Right forelimb (tissue), 1 donor: Measurements from ENCODE around the gene SPATA20.

Source experiments
- DNase-seq: peaks from one replicate; pipeline ENCODE4 v3.0.0-alpha.2; 2018

The SPATA20 gene

DNA sequence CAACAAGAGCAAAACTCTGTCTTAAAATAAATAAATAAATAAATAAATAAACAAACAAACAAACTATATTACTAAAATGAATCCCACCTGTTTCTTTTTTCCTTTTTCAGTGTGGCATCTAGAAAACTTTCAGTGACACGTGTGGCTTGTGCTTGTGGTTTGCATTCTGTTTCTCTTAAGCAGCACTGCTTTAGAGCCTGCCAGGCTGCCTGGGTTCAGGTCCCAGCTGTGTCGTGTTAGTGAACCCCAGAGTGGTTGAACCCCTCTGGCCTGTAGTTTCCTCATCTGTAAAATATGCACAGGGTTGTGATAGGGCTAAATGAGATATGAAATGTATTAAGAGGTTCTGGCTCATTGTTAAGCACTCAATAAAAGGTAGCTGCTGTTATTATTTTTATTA, 26.5 kb upstream of the SPATA20 start:
- no peak for DNase-seq

DNA sequence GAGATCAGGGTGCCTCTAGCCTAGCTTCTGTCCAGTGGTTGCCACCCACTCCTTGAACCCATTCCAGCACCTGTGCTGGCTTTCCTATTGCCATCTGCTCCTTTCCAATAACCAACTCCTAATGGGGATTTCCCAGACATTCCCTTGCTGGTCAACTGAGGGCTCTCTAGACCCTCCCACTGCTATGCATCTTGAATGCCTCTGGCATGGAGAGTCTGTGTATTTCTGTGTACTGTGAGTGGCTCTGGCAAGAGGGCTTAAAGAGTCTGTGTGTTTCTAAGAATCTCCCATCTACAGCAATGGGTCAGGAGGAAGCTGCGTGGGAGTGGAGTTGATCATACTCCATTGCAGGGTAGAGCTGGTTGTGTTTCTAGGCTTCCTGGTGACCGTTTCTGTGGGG, 25.5 kb upstream of the SPATA20 start:
- DNase-seq, result no peak

DNA sequence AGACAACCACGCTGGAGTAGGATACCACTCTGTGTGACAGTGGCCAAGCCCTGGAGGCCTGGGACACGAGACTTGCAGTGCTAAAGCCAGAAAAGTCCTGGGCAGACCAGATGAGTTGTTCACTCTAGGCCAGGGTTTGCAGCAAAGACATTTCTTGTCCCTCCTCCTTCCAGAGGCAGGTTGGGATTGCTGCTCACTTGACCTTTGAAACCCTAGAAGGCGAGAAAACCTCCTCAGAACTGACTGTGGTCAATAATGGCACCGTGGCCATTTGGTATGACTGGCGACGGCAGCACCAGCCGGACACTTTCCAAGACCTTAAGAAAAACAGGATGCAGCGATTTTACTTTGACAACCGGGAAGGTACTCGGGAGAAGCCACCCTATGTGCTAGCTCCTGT, 24.2 kb upstream of the SPATA20 start:
- no peak for DNase-seq

DNA sequence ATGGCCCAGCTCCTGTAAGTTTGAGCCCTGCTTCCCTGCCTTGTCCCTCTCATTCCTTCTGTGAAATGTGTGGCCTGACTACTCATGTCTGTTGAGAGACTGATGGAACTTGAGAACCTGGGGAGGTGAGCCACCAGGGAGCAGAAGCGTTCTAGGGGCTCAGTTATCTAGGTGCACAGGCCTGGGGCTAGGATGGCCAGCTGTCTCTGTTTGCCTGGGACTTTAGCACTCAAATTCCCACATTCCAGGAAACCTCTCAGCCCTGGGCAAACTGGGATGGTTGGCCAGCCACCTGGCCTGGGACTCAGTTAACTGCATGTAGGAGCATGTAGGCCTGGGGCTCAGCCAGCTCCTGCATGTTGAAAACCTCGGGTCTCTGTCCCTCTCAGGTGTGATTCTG, 23.8 kb upstream of the SPATA20 start:
- no peak for DNase-seq

DNA sequence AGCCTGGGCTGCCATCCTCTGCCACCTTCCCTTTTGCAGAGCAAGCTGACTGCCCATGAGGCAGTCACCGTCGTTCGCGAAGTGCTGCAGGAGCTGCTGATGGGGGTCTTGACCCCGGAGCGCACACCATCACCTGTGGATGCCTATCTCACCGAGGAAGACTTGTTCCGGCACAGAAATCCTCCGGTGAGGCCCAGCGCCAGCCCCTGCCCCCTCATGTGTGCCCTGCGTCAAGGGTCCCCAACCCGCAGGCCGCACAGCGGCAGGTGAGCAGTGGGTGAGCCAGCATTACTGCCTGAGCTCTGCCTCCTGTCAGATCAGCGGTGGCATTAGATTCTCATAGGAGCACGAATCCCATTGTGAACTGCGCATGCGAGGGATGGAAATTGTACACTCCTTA, 22.1 kb upstream of the SPATA20 start:
- no peak for DNase-seq

DNA sequence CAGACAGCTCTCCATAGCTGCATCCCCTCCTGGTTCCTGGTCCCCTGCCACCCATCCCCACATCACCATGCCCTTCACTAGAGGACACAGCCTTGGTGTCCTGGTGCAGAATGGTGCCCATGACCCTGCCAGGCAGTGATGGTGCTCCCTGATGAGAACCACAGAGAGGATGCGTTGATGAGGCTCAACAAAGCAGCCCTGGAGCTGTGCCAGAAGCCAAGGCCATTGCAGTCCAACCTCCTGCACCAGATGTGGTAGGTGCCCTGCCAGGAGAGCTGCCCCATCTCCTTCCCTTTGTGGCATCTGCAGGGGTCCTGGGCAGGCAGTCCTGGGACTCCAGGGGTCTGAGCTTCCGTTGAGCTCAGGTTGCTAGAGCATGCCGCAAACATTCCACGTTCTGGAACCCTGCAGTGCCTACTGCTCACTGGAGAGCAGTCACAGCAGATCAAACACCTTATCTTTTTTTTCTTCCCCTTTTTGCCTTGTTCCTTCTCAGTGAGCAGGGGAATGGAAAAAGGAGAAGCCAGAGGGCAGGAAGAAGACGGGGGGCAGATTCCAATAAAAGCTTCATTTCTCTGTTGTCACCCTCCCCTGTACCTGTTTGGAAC, 19.7 kb upstream of the SPATA20 start:
- no peak for DNase-seq

DNA sequence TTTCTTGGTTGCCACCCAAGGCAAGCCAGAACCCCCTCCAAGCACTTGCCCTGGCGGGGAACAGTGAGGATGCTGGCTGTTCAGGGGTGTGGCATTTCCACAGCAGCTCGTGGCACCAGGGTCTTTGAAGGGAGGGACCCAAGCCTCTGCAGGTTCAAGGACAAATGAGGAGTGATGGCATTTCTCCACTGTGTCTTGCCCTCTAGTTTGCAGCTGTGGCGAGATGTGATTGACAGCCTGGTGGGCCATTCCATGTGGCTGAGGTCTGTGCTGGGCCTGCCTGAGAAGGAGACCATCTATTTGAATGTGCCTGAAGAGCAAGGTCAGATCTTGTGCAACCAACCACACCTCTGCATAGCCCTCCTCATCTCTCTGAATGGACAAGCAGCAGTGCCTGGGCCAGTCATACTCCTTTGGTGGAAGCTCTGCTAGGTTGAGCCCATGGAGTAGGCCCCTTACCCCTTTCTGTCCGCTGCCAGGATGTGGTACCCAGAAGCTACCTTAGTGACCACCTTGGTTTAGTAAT, 19.0 kb upstream of the SPATA20 start:
- no peak for DNase-seq

DNA sequence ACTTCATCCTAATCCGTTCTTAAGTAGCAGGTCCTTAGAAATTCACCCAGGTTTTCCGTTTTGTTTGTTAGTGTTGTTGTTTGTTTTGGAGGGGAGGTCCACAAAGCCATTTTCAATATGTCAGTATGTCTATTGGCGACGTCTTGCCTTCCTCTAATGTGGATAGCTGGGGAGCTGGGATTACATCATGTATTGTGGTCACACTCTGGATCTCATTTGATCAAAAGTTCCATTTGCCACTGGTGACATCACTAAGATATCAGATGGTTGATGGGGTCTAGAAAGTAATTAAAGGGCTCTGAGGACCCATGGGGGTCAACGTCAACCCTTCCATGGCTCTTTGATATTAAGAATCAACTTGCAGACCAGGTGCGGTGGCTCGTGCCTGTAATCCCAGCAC, 17.1 kb upstream of the SPATA20 start:
- DNase-seq, result no peak

DNA sequence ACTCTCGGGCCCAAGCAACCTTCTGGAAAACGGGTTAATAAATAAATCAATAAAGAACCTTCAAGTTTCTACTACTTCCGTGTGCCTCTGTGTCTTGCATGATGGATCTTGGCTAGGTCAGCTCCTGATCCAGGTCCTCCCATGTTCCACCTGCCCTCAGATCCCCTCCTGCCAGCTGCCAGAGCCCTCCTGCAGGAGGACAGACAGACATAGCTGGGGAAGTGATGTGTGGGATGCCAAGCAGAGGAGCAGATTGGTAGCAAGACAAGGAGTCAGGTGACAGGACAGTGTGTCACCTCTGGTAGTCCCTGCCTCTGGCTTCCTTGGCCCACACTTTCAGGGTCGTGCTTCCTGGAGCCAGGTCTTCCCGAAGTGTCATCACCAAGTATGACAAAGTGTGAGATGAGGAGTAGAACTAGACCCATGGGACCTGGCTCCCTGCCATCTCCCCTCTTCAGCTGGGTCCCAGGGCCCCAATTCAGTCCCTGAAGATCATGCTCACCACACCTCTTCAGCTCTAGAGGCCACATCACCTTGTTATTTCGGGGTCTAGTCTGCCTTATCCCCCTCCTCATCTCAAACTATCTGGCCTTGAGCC, 15.4 kb upstream of the SPATA20 start:
- DNase-seq, result no peak

DNA sequence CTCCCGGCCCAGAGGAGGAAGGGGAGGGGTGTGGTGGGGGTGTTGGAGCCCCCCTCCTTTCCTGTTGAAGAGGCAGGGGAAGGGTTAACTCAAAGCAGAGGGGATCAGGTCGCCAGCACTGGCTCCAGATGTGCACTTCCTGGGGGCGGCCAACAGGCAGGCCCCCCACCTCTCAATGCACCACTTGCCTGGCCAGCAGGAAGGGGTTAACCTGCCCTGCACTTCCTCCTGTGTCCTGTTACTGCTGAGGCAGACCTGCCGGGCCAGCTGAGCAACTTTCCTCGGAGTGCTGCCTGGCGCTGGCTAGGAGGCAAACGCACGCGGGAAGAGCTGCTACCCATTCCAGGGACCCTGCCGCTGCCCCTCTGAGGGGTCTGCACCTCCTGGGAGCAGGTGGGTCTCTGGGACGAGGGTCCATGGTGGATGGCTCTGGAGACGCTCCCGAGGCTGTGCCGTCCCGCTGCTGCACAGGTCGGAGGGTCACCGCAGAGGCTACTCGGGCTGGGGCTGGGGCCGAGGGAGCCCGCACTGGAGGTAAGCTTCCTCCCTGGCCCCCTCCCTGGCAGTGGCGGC, 14.4 kb upstream of the SPATA20 start, which contains the start of gene EPN3:
Gene EPN3 (plus strand): TSS at position 284 of the 573 bp plus-strand sequence. CDS start 3,822 bp downstream, outside the sequence.
- DNase-seq, result no peak

DNA sequence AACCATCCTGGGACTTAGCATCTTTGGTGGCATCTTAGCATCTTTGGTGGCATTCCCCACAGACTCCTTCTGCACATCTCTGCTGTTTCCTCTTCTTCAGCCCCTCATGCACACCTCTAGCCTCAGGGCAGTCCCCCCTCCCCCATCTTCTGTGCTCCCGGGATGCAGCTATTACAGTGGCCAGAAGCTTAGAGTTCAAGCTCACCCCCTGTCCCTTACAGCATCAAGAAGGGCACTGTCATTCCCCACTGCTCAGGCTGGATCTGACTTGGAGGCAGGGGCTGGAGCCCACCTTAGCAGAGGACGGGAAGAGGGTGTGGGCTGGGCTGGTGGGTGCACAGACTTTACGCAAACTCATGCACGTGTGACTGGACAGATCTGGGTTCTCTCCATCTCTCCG, 13.8 kb upstream of the SPATA20 start:
- DNase-seq, result no peak

DNA sequence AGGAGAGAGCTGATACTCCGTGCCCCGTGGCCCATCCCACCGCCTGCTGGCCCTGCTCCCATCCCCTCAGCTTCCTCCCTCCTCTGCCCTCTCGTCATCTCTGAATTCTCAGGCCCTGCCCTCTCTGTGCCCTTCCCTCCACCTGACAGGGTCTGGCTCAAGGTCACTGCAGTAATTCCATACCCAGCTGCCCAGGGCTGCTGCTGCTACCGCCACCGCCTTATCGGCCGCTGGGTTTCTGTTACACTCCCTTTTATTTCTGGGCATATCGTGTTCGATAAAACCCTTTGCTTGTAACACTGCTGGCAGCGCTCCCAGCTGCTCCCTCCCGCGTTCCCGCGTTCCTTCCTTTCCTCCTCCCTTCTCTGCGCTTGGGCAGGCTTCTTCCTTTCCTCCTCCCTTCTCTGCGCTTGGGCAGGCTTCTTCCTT, 13.2 kb upstream of the SPATA20 start:
- peak; percentile 61 for DNase-seq

DNA sequence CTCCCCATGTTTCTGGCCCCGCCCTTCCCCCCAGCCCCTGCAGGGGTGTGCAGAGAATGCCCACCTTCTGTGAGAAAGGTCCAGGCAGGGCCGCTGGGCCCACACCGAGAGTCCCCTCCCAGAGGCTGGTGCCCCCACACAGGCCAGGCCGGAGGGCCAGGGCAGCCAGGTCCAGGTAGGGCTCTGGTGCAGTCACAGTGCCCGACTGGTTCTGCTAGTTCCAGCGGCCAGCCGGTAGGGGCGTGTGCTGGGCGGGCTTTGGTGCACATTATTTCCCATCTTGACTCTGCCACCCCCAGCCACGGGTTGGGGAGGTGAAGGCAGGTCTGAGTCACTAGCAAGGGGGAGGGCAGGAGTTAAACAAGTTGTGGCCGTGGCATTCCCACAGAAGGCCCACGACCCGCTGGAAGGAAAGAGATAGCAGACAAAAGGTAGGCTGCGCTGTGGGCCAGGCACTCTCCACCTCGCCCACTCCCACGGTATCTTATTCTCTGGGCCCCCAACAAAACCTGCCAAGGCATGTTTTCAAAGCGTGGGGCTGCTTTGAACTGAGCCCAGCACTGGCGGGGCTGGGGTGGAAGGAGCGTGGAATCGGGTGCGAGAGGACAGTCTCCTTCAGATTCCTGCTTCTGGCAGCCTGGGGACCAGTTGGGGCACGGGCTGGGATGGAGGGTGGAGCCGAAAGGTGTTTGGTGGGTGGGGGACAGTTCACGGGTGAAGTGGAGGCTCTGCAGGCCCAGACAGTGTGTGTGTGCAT, 12.6 kb upstream of the SPATA20 start:
- DNase-seq, result no peak

DNA sequence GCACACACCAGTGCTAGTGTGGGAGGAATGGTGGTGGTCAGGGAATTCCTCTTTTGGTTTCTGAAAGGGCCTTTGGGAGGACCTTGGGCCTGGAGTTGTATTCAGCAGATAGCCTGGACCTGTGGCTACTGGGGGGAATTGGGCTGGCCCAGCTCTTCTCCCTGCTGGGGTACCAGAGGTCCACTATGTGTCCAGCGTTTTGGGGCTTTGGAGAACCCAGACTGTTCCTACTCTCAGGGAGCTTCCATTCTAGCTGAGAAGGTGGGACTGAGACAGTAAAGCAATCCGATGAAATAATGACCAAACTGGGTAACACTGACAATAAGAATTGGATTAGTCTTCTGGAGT, 12.0 kb upstream of the SPATA20 start:
- no peak for DNase-seq

DNA sequence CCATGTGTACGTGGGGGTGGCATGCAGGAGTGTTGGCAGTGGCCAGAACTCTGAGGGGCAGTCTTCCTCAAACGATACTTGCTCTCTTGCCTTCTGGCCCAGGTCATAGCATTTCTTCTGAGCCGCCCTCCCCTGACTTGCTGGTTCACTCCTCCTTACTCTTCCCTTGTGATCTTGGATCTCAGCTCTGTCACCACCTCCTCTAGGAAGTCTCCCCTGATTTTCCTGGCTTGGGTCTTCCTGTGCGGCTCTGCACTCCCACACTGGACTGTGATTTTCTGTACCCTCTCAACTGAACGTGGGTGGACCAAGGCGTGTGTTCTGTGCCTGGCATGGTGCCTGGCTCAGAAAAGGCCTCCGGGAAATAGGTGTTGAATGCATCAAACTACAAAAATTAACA, 11.6 kb upstream of the SPATA20 start:
- no peak for DNase-seq

DNA sequence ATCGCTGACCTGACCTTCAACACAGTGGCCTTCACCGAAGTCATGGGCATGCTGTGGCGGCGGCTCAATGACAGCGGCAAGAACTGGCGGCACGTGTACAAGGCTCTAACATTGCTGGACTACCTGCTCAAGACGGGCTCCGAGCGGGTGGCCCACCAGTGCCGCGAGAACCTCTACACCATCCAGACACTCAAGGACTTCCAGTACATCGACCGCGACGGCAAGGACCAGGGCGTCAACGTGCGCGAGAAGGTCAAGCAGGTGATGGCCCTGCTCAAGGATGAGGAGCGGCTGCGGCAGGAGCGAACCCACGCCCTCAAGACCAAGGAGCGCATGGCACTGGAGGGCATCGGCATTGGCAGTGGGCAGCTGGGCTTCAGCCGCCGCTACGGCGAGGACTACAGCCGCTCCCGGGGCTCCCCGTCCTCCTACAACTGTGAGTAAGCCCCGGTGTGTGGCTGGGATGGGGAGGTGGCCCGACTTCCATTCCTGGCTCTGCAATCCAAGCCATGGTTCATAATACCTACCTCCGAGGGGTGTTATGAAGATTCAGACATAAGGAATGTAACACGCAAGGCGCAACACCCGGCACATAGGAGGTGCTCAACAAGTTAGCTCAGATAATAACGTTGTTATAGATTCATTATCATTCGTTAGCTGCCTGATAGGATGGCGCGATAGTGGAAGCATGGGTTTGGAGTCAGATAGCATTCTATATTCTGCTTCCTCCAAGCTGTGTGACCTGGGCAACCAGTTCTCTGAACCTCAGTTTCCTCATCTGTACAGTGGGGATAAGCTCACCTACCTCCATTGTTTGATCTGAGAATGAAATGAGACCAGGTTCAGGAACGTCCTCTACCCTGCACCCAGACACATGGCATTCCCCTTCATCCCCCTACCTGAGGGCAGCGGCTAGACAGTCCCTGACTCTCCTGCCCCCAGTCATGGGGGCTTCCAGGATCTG, 10.0 kb upstream of the SPATA20 start:
- DNase-seq, result no peak

DNA sequence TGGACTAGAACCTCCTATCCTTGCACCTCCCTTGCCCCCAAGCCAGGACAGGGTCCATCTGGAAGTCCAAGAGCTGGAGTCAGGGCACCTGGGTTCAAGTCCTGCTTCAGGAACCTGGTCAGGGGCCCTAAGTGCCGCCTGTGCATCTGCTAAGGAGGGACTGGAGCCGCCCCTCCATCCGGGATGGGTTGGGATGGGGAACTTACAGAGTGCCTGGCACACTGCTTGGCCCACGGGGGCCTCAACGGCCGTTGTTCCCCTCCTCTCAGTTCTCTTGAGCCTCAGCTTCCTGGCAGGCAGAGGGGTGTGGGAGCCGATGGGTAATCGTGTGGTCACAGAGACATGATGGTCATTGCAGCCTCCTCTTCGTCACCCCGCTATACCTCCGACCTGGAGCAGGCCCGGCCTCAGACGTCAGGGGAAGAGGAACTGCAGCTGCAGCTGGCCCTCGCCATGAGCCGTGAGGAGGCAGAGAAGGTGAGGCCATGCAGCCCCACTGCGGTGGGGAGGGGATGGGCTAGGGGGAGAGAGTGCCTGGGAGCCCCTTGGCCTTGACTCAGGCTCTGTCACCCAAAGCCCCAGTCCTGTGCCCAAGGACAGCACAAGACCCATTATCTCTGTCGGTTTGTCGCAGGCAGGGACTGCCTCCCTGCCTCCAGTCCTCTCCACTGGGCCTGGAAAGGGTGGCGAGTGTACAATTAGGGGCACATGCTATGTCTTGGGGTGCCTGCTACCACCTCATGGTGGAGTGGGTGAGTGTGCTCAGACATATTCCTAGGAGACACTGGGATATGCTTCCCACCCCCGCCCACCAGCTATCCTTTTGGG, 9.0 kb upstream of the SPATA20 start:
- DNase-seq, result no peak

DNA sequence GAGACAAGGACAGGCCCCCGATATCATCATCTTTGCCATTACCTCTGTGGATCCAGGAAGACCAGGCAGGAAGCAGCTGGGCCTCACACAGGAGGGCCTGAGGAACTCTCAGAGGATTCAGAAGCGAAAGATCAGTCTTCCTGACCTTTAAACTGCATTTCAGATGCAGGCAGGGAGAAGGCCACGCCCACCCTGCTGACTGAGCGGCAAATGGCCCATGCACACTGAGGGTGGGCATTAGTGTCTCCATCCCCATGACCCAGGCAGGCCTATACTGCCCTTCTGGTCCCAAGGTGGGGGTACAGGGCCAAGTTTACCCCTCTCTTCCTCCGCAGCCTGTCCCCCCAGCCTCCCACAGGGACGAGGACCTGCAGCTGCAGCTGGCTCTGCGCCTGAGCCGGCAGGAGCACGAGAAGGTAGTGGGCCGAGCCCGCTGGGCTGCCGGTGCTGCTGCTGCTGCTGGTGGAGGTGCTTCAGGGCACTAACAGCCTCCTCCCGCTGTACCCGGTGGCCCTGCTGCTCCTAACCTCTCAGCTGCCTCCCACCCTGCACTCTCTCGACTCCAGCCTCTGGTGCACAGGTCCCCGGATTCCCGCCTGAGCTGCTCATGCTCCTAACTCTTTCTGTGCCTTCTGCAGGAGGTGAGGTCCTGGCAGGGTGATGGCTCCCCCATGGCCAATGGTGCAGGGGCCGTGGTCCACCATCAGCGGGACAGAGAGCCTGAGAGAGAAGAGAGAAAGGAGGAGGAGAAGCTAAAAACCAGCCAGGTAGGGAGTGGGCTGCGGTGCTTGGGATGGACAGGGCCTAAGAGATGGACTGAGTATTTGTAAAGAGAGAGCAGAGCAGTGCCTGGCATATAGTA, 8.2 kb upstream of the SPATA20 start:
- DNase-seq, result no peak

DNA sequence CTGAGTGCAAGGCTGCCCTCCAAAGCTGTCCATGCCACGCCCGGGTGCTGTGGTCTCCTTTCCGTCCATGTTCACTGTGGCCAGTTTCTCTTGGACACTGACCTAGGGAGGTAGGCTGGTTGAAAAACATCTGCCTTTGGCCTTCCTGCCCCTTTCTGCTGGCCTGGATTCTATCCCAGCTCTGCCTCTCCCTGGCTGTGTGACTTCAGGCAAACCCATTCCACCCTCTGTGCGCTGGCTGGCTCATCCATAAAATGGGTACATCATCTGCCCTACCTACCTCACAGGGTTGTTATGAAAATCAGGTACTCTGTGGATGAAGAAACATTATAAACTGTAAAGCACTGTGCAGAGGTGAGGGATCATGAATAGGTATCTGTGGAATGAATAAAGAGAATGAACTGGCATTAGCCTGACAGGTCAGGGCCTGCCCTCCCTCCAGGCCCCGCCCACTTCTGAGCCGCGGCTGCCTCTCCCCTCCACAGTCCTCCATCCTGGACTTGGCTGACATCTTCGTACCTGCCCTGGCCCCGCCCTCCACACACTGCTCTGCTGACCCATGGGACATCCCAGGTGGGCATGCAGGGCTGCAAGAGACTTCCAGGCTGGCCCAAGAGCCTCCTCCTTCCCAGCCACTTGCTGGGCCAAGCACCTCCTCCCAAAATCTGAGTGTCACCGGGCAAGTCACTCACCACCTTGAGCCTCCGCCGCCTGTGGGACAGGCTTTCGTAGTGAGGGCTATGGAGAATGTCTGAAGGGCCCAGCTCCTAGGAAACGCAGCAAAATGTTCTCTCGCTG, 7.0 kb upstream of the SPATA20 start:
- DNase-seq, result no peak
